ENCODE data around the gene IL26. TPM values are rescaled to one million over a fixed set of nuclear protein-coding genes. Genes with fewer than 3 reads are reported as not detected.

IL26 gene
- total RNA-seq, 1 donor from 2014 or later: not detected

- Histone ChIP-seq H3K27ac (no peak overlapping the region), H3K4me3 (no peak overlapping the region), H3K9me3 (no peaks in the 10 kb centered on the region), H3K27me3 (no peaks in the 10 kb centered on the region), H3K36me3 (no peaks in the 10 kb centered on the region), H3K4me1 (peaks cover 38% of the 10 kb centered on the region)
- no peak for DNase-seq (ENCODE audit: extremely low spot score in 2 of 2)
- intact Hi-C loops (cut with DNase I): no loop called here
- TF ChIP-seq POLR2A (IDR thresholded peaks at IDR 0.05) (no peak), POLR2AphosphoS5 (IDR thresholded peaks at IDR 0.05; ENCODE audit: insufficient read depth in 1 of 2, low read depth in 1 of 2) (no peak)
- TF ChIP-seq, protein P1, sequence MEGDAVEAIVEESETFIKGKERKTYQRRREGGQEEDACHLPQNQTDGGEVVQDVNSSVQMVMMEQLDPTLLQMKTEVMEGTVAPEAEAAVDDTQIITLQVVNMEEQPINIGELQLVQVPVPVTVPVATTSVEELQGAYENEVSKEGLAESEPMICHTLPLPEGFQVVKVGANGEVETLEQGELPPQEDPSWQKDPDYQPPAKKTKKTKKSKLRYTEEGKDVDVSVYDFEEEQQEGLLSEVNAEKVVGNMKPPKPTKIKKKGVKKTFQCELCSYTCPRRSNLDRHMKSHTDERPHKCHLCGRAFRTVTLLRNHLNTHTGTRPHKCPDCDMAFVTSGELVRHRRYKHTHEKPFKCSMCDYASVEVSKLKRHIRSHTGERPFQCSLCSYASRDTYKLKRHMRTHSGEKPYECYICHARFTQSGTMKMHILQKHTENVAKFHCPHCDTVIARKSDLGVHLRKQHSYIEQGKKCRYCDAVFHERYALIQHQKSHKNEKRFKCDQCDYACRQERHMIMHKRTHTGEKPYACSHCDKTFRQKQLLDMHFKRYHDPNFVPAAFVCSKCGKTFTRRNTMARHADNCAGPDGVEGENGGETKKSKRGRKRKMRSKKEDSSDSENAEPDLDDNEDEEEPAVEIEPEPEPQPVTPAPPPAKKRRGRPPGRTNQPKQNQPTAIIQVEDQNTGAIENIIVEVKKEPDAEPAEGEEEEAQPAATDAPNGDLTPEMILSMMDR (IDR thresholded peaks at IDR 0.05): no peak
Measured at GRCh38 chr12:68235576-68235975, 10.0 kb upstream of the IL26 start.

- intact Hi-C loops (cut with DNase I): no loop called here
- DNase-seq (ENCODE audit: extremely low spot score in 2 of 2): no peak
- TF ChIP-seq POLR2AphosphoS5 (IDR thresholded peaks at IDR 0.05; ENCODE audit: insufficient read depth in 1 of 2, low read depth in 1 of 2): no peak
- TF ChIP-seq POLR2A (IDR thresholded peaks at IDR 0.05): no peak
- TF ChIP-seq, protein P1 (IDR thresholded peaks at IDR 0.05): no peak
- H3K4me3 ChIP-seq: no peak overlapping the region
- H3K27ac ChIP-seq: no peak overlapping the region
- no peaks in the 10 kb centered on the region for H3K36me3 ChIP-seq
- no peaks in the 10 kb centered on the region for H3K27me3 ChIP-seq
- H3K4me1 ChIP-seq: peaks cover 23% of the 10 kb centered on the region
- no peaks in the 10 kb centered on the region for H3K9me3 ChIP-seq
Measured at GRCh38 chr12:68234140-68234539, 8.5 kb upstream of the IL26 start.

- H3K27ac ChIP-seq: no peak overlapping the region
- H3K4me3 ChIP-seq: no peak overlapping the region
- no peaks in the 10 kb centered on the region for H3K9me3 ChIP-seq
- intact Hi-C loops (cut with DNase I): no loop called here
- no peaks in the 10 kb centered on the region for H3K36me3 ChIP-seq
- H3K4me1 ChIP-seq: peaks cover 22% of the 10 kb centered on the region
- no peaks in the 10 kb centered on the region for H3K27me3 ChIP-seq
- no peak for TF ChIP-seq POLR2AphosphoS5 (IDR thresholded peaks at IDR 0.05; ENCODE audit: insufficient read depth in 1 of 2, low read depth in 1 of 2)
- TF ChIP-seq POLR2A (IDR thresholded peaks at IDR 0.05): no peak
- TF ChIP-seq, protein P1 (IDR thresholded peaks at IDR 0.05): no peak
- DNase-seq (ENCODE audit: extremely low spot score in 2 of 2): no peak
Measured at GRCh38 chr12:68233498-68233897, 7.9 kb upstream of the IL26 start.

- no peak overlapping the region for H3K4me3 ChIP-seq
- TF ChIP-seq POLR2AphosphoS5 (IDR thresholded peaks at IDR 0.05; ENCODE audit: insufficient read depth in 1 of 2, low read depth in 1 of 2) (no peak), POLR2A (IDR thresholded peaks at IDR 0.05) (no peak)
- TF ChIP-seq, protein P1 (IDR thresholded peaks at IDR 0.05): no peak
- no peaks in the 10 kb centered on the region for H3K9me3 ChIP-seq
- H3K27me3 ChIP-seq: no peaks in the 10 kb centered on the region
- H3K36me3 ChIP-seq: no peaks in the 10 kb centered on the region
- intact Hi-C loops (cut with DNase I): no loop called here
- no peak overlapping the region for H3K27ac ChIP-seq
- no peak for DNase-seq (ENCODE audit: extremely low spot score in 2 of 2)
- H3K4me1 ChIP-seq: peaks cover 9% of the 10 kb centered on the region
Measured at GRCh38 chr12:68231691-68232090, 6.1 kb upstream of the IL26 start.

DNA sequence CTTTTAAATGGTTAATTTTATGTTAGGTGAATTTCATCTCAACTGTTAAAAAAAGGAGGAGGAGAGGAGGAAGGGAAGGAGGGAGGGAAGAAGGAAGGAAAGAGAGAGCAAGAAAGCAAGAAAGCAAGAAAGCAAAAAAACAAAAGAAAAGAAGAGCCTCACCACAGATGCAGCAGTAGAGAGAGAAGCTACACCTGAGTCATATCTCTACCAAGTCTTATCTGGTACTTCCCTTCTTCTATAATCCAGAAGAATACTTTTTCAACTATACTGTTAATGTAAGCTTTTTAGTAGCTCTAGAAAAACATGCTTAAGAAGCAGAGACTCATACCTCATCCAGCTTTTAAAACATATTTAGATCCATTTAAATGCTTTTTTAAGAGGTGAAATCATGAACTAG, 5.6 kb upstream of the IL26 start:
- H3K9me3 ChIP-seq: no peaks in the 10 kb centered on the region
- peaks cover 4% of the 10 kb centered on the region for H3K4me1 ChIP-seq
- H3K4me3 ChIP-seq: no peak overlapping the region
- no peaks in the 10 kb centered on the region for H3K27me3 ChIP-seq
- H3K27ac ChIP-seq: no peak overlapping the region
- TF ChIP-seq POLR2AphosphoS5 (IDR thresholded peaks at IDR 0.05; ENCODE audit: insufficient read depth in 1 of 2, low read depth in 1 of 2) (no peak), POLR2A (IDR thresholded peaks at IDR 0.05) (no peak)
- TF ChIP-seq, protein P1 (IDR thresholded peaks at IDR 0.05): no peak
- no peak for DNase-seq (ENCODE audit: extremely low spot score in 2 of 2)
- no peaks in the 10 kb centered on the region for H3K36me3 ChIP-seq
- intact Hi-C loops (cut with DNase I): no loop called here

Measured in vagina (tissue), 2 donors.